HEK293 (cell line): ENCODE data around the gene POLA2.
A peak's percentile ranks its signal among the peaks of the same experiment; 100 is the strongest.

Experiments
- CTCF ChIA-PET: fragments of 350-600 bp; formaldehyde crosslinking; extraction: SDS; loops from one replicate; lab custom pipeline; 2021; ENCODE audit warnings: antibody characterized with exemption; lab: Yijun Ruan, JAX
- POLR2A ChIA-PET: fragments of 300-600 bp; formaldehyde crosslinking; extraction: SDS; loops from one replicate; lab custom pipeline; 2020; ENCODE audit warnings: antibody characterized with exemption, inconsistent platforms; lab: Yijun Ruan, JAX
- H3K27ac ChIP-seq: fragments of 200-500 bp; sonication (Bioruptor generic); 2 replicates; pipeline ENCODE4 v1.5.1; 2014; ENCODE audit warnings: low read depth, low read length, control low read depth, inconsistent platforms; ENCODE audit errors: extremely low read depth
- H3K36me3 ChIP-seq, 2 experiments: fragments of 200-500 bp in 1 of 2; sonication (Bioruptor generic) in 1 of 2; 1 replicate in 1 of 2; 2 replicates in 1 of 2; pipeline ENCODE4 v1.5.1; 2014 to 2017; ENCODE audit warnings: inconsistent platforms in 2 of 2, low read length in 2 of 2; ENCODE audit not compliant: control insufficient read depth in 2 of 2, insufficient read depth in 1 of 2
- H3K4me1 ChIP-seq: fragments of 200-500 bp; sonication (Bioruptor generic); 2 replicates; pipeline ENCODE4 v1.5.1; 2014; ENCODE audit warnings: mild to moderate bottlenecking, low read length, inconsistent platforms; ENCODE audit not compliant: control insufficient read depth, insufficient read depth
- H3K4me3 ChIP-seq: 2 replicates; pipeline ENCODE4 v1.5.1; 2011; ENCODE audit warnings: low read depth, mild to moderate bottlenecking, control low read depth, low read length, moderate library complexity
- H3K9me3 ChIP-seq: fragments of 200-500 bp; sonication (Bioruptor generic); 2 replicates; pipeline ENCODE4 v1.5.1; 2014; ENCODE audit warnings: low read depth, low read length, inconsistent platforms; ENCODE audit not compliant: control insufficient read depth, insufficient read depth
- GLIS2 ChIP-seq: fragments of 450-650 bp; formaldehyde crosslinking; IDR thresholded peaks from 2 replicates; pipeline ENCODE4 v1.5.1; 2016; ENCODE audit warnings: missing biosample characterization, missing genetic modification characterization
- HOXA7 ChIP-seq: sonication (generic); formaldehyde crosslinking; IDR thresholded peaks from 2 replicates; pipeline ENCODE4 v1.8.1; 2022; ENCODE audit warnings: missing genetic modification reagents, borderline replicate concordance
- PRDM10 ChIP-seq: fragments of 450-650 bp; formaldehyde crosslinking; IDR thresholded peaks from 2 replicates; pipeline ENCODE4 v1.5.1; 2016; ENCODE audit warnings: missing biosample characterization, missing genetic modification characterization
- SCRT2 ChIP-seq: fragments of 450-650 bp; formaldehyde crosslinking; IDR thresholded peaks from 2 replicates; pipeline ENCODE4 v1.5.1; 2016; ENCODE audit warnings: missing biosample characterization, missing genetic modification characterization
- SETDB1 ChIP-seq: IDR thresholded peaks from one replicate; pipeline ENCODE4 v1.6.1; 2017; ENCODE audit warnings: mild to moderate bottlenecking, low read length, moderate library complexity, mixed read lengths; ENCODE audit not compliant: insufficient read length
- SP2 ChIP-seq: fragments of 450-650 bp; formaldehyde crosslinking; IDR thresholded peaks from 2 replicates; pipeline ENCODE4 v1.5.1; 2016; ENCODE audit warnings: missing biosample characterization, missing genetic modification characterization
- ZEB2 ChIP-seq: fragments of 450-650 bp; formaldehyde crosslinking; IDR thresholded peaks from 2 replicates; pipeline ENCODE4 v1.5.1; 2016; ENCODE audit warnings: missing biosample characterization, missing genetic modification characterization
- ZNF10 ChIP-seq: fragments of 450-650 bp; formaldehyde crosslinking; IDR thresholded peaks from 2 replicates; pipeline ENCODE4 v1.5.1; 2017; ENCODE audit warnings: missing biosample characterization, missing genetic modification characterization
- ZNF16 ChIP-seq: fragments of 450-650 bp; formaldehyde crosslinking; IDR thresholded peaks from 2 replicates; pipeline ENCODE4 v1.5.1; 2016; ENCODE audit warnings: low read depth, missing biosample characterization, missing genetic modification characterization
- ZNF221 ChIP-seq: fragments of 450-650 bp; formaldehyde crosslinking; IDR thresholded peaks from 2 replicates; pipeline ENCODE4 v1.5.1; 2017; ENCODE audit warnings: missing biosample characterization, missing genetic modification characterization, borderline replicate concordance
- ZNF335 ChIP-seq: fragments of 450-650 bp; formaldehyde crosslinking; conservative IDR thresholded peaks from 2 replicates; pipeline ENCODE4 v1.5.1; 2016; ENCODE audit warnings: missing biosample characterization, missing genetic modification characterization
- ZNF362 ChIP-seq: fragments of 450-650 bp; formaldehyde crosslinking; IDR thresholded peaks from 2 replicates; pipeline ENCODE4 v1.5.1; 2016; ENCODE audit warnings: missing biosample characterization, missing genetic modification characterization
- ZNF394 ChIP-seq: fragments of 450-650 bp; formaldehyde crosslinking; IDR thresholded peaks from 2 replicates; pipeline ENCODE4 v1.5.1; 2016; ENCODE audit warnings: missing biosample characterization, missing genetic modification characterization, mild to moderate bottlenecking, moderate library complexity, borderline replicate concordance
- ZNF423 ChIP-seq: fragments of 450-650 bp; formaldehyde crosslinking; IDR thresholded peaks from 2 replicates; pipeline ENCODE4 v1.5.1; 2016; ENCODE audit warnings: missing biosample characterization, missing genetic modification characterization
- ZNF488 ChIP-seq: fragments of 450-650 bp; formaldehyde crosslinking; IDR thresholded peaks from 2 replicates; pipeline ENCODE4 v1.5.1; 2016; ENCODE audit warnings: missing biosample characterization, missing genetic modification characterization
- ZNF555 ChIP-seq: fragments of 450-650 bp; formaldehyde crosslinking; conservative IDR thresholded peaks from 2 replicates; pipeline ENCODE4 v1.5.1; 2017; ENCODE audit warnings: missing biosample characterization, mild to moderate bottlenecking, missing genetic modification characterization, inconsistent platforms
- ZNF654 ChIP-seq: fragments of 450-650 bp; formaldehyde crosslinking; IDR thresholded peaks from 2 replicates; pipeline ENCODE4 v1.5.1; 2016; ENCODE audit warnings: low read depth, missing biosample characterization, missing genetic modification characterization
- ZNF660 ChIP-seq: fragments of 450-650 bp; IDR thresholded peaks from 2 replicates; pipeline ENCODE4 v1.5.1; 2018; ENCODE audit warnings: missing biosample characterization, mild to moderate bottlenecking, missing genetic modification characterization
- ZNF747 ChIP-seq: fragments of 450-650 bp; formaldehyde crosslinking; IDR thresholded peaks from 2 replicates; pipeline ENCODE4 v1.5.1; 2016; ENCODE audit warnings: missing biosample characterization, missing genetic modification characterization
- ZNF837 ChIP-seq: fragments of 450-650 bp; formaldehyde crosslinking; IDR thresholded peaks from 2 replicates; pipeline ENCODE4 v1.5.1; 2016; ENCODE audit warnings: missing biosample characterization, missing genetic modification characterization
- TF ChIP-seq, protein P1 (sequence below): fragments of 450-650 bp; formaldehyde crosslinking; IDR thresholded peaks from 2 replicates; pipeline ENCODE4 v1.5.1; 2016; ENCODE audit warnings: missing biosample characterization, missing genetic modification characterization
- TF ChIP-seq, protein P2 (sequence below): fragments of 450-650 bp; formaldehyde crosslinking; IDR thresholded peaks from 2 replicates; pipeline ENCODE4 v1.5.1; 2017; ENCODE audit warnings: missing biosample characterization, mild to moderate bottlenecking, missing genetic modification characterization, moderate library complexity
- TF ChIP-seq, protein P3 (sequence below): sonication (generic); formaldehyde crosslinking; IDR thresholded peaks from 2 replicates; pipeline ENCODE4 v1.8.1; 2022; ENCODE audit warnings: mild to moderate bottlenecking, moderate library complexity, missing genetic modification reagents
- TF ChIP-seq, protein P4 (sequence below): fragments of 450-650 bp; formaldehyde crosslinking; optimal IDR thresholded peaks from 2 replicates; pipeline ENCODE3; 2016; ENCODE audit warnings: missing biosample characterization, mild to moderate bottlenecking, missing genetic modification characterization

Gene POLA2

GRCh38 chr11:65225279-65226102, 36.3 kb upstream of the POLA2 start:
- H3K27ac ChIP-seq = no peak overlapping the region
- ChIA-PET POLR2A (interaction anchor here (0.5 to 1.4 kb wide), 3 partner anchors 36 to 124 kb away, joined by 3 to 8 read pairs (median 5); partner anchors contain the start of genes CAPN1 and POLA2), CTCF (interaction anchor here (0.9 to 1.0 kb wide), 4 partner anchors 21 to 105 kb away, joined by 3 read pairs; no protein-coding TSS in a partner anchor)
- no peaks in the 10 kb centered on the region for H3K9me3 ChIP-seq
- H3K36me3 ChIP-seq = no peaks in the 10 kb centered on the region
- H3K4me3 ChIP-seq = no peak overlapping the region
- TF ChIP-seq SETDB1 = no peak
- TF ChIP-seq ZNF10 = no peak
- TF ChIP-seq, protein P1, sequence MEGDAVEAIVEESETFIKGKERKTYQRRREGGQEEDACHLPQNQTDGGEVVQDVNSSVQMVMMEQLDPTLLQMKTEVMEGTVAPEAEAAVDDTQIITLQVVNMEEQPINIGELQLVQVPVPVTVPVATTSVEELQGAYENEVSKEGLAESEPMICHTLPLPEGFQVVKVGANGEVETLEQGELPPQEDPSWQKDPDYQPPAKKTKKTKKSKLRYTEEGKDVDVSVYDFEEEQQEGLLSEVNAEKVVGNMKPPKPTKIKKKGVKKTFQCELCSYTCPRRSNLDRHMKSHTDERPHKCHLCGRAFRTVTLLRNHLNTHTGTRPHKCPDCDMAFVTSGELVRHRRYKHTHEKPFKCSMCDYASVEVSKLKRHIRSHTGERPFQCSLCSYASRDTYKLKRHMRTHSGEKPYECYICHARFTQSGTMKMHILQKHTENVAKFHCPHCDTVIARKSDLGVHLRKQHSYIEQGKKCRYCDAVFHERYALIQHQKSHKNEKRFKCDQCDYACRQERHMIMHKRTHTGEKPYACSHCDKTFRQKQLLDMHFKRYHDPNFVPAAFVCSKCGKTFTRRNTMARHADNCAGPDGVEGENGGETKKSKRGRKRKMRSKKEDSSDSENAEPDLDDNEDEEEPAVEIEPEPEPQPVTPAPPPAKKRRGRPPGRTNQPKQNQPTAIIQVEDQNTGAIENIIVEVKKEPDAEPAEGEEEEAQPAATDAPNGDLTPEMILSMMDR (tag by site-specific recombination) = peak; percentile 61; the same call in 1 of the 2 replicates
- no peak for TF ChIP-seq ZNF394 (tag by site-specific recombination)
- no peak for TF ChIP-seq ZNF362 (tag by site-specific recombination)
- TF ChIP-seq ZNF747 = no peak
- TF ChIP-seq ZNF837 (tag by site-specific recombination) = no peak
- TF ChIP-seq PRDM10 = peak; percentile 76
- TF ChIP-seq, protein P2, sequence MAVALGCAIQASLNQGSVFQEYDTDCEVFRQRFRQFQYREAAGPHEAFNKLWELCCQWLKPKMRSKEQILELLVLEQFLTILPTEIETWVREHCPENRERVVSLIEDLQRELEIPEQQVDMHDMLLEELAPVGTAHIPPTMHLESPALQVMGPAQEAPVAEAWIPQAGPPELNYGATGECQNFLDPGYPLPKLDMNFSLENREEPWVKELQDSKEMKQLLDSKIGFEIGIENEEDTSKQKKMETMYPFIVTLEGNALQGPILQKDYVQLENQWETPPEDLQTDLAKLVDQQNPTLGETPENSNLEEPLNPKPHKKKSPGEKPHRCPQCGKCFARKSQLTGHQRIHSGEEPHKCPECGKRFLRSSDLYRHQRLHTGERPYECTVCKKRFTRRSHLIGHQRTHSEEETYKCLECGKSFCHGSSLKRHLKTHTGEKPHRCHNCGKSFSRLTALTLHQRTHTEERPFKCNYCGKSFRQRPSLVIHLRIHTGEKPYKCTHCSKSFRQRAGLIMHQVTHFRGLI = no peak
- TF ChIP-seq ZNF221 (tag by site-specific recombination) = no peak
- TF ChIP-seq ZNF16 (tag by site-specific recombination) = no peak
- TF ChIP-seq, protein P3, sequence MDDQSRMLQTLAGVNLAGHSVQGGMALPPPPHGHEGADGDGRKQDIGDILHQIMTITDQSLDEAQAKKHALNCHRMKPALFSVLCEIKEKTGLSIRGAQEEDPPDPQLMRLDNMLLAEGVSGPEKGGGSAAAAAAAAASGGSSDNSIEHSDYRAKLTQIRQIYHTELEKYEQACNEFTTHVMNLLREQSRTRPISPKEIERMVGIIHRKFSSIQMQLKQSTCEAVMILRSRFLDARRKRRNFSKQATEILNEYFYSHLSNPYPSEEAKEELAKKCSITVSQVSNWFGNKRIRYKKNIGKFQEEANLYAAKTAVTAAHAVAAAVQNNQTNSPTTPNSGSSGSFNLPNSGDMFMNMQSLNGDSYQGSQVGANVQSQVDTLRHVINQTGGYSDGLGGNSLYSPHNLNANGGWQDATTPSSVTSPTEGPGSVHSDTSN (CRISPR knock-in tag) = no peak
- TF ChIP-seq ZNF654 = peak; percentile 31; the same call in 1 of the 2 replicates
- no peak for TF ChIP-seq ZEB2
- TF ChIP-seq SP2 (tag by site-specific recombination) = no peak
- TF ChIP-seq GLIS2 (tag by site-specific recombination) = peak; percentile 35; the same call in 1 of the 2 replicates
- TF ChIP-seq, protein P4, sequence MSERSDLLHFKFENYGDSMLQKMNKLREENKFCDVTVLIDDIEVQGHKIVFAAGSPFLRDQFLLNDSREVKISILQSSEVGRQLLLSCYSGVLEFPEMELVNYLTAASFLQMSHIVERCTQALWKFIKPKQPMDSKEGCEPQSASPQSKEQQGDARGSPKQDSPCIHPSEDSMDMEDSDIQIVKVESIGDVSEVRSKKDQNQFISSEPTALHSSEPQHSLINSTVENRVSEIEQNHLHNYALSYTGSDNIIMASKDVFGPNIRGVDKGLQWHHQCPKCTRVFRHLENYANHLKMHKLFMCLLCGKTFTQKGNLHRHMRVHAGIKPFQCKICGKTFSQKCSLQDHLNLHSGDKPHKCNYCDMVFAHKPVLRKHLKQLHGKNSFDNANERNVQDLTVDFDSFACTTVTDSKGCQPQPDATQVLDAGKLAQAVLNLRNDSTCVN (tag by site-specific recombination) = no peak
- TF ChIP-seq SCRT2 (tag by site-specific recombination) = 0 out of 2 replicates have a peak, but pooled peaks have one; percentile 28
- no peak for TF ChIP-seq ZNF423 (tag by site-specific recombination)
- no peak for TF ChIP-seq ZNF488 (tag by site-specific recombination)
- TF ChIP-seq HOXA7 (CRISPR knock-in tag) = no peak
- TF ChIP-seq ZNF660 (tag by site-specific recombination) = no peak
- TF ChIP-seq ZNF335 (tag by site-specific recombination) = 0 out of 2 replicates have a peak, but pooled peaks have one; percentile 11
- no peak for TF ChIP-seq ZNF555
- H3K4me1 ChIP-seq = no peaks in the 10 kb centered on the region
